NT2/D1 (cell line): ENCODE data around the gene ANO9.

ENCODE experiments used
- DNase-seq: peaks from one replicate; pipeline ENCODE4 v3.0.0-alpha.2; 2011; ENCODE audit warnings: low read depth, low spot score
- H3K27me3 ChIP-seq: 2 replicates; pipeline ENCODE4 v1.6.0; 2011; ENCODE audit warnings: mild to moderate bottlenecking; ENCODE audit not compliant: insufficient read length, insufficient read depth
- H3K36me3 ChIP-seq: 2 replicates; pipeline ENCODE4 v1.6.1; 2011; ENCODE audit warnings: mild to moderate bottlenecking, low read length, mixed read lengths; ENCODE audit not compliant: insufficient read depth, insufficient read length
- H3K4me1 ChIP-seq: 2 replicates; pipeline ENCODE4 v1.5.1; 2011; ENCODE audit not compliant: insufficient read depth, insufficient read length
- H3K4me3 ChIP-seq: 2 replicates; pipeline ENCODE4 v1.5.1; 2011; ENCODE audit warnings: low read depth; ENCODE audit not compliant: insufficient read length
- H3K9ac ChIP-seq: 2 replicates; pipeline ENCODE4 v1.6.0; 2011; ENCODE audit warnings: low read depth; ENCODE audit not compliant: insufficient read length
- H3K9me3 ChIP-seq: 2 replicates; pipeline ENCODE4 v1.5.1; 2011; ENCODE audit warnings: mild to moderate bottlenecking, low read length; ENCODE audit not compliant: insufficient read depth
- SUZ12 ChIP-seq: IDR thresholded peaks from 2 replicates; pipeline ENCODE4 v1.6.1; 2011; ENCODE audit not compliant: insufficient read length, insufficient read depth; ENCODE audit errors: extremely low read depth
- YY1 ChIP-seq: IDR thresholded peaks from 2 replicates; pipeline ENCODE4 v1.6.1; 2011; ENCODE audit not compliant: insufficient read length, insufficient read depth
- ZNF274 ChIP-seq: IDR thresholded peaks from 2 replicates; pipeline ENCODE4 v1.6.1; 2011; ENCODE audit warnings: mild to moderate bottlenecking, low read depth, low read length

Gene ANO9

GRCh38 chr11:400241-400689, 41.5 kb downstream of the ANO9 start:
- Histone ChIP-seq H3K9ac (no peak overlapping the region), H3K36me3 (no peaks in the 10 kb centered on the region), H3K9me3 (peaks cover 8% of the 10 kb centered on the region; the same call in 1 of the 2 replicates), H3K4me3 (no peak overlapping the region), H3K27me3 (no peaks in the 10 kb centered on the region), H3K4me1 (peaks cover 4% of the 10 kb centered on the region)
- TF ChIP-seq ZNF274 (no peak), YY1 (no peak), SUZ12 (no peak)
- DNase-seq: no peak

GRCh38 chr11:399731-400211, 42.0 kb downstream of the ANO9 start:
- Histone ChIP-seq H3K4me1 (peaks cover 3% of the 10 kb centered on the region), H3K9ac (no peak overlapping the region), H3K36me3 (no peaks in the 10 kb centered on the region), H3K27me3 (no peaks in the 10 kb centered on the region), H3K9me3 (peaks cover 8% of the 10 kb centered on the region; the same call in 1 of the 2 replicates), H3K4me3 (no peak overlapping the region)
- TF ChIP-seq YY1 (no peak), ZNF274 (no peak), SUZ12 (no peak)
- no peak for DNase-seq

- H3K9ac ChIP-seq: no peak overlapping the region
- DNase-seq: no peak
- H3K4me1 ChIP-seq: peaks cover 7% of the 10 kb centered on the region
- H3K36me3 ChIP-seq: no peaks in the 10 kb centered on the region
- H3K4me3 ChIP-seq: no peak overlapping the region
- peaks cover 8% of the 10 kb centered on the region; the same call in 1 of the 2 replicates for H3K9me3 ChIP-seq
- H3K27me3 ChIP-seq: no peaks in the 10 kb centered on the region
- no peak for TF ChIP-seq ZNF274
- TF ChIP-seq SUZ12: no peak
- TF ChIP-seq YY1: no peak
These were observed 43.0 kb downstream of the ANO9 start for GRCh38 chr11:398826-399225.

- H3K4me1 ChIP-seq: peaks cover 17% of the 10 kb centered on the region
- peaks cover 8% of the 10 kb centered on the region; the same call in 1 of the 2 replicates for H3K9me3 ChIP-seq
- DNase-seq: no peak
- H3K27me3 ChIP-seq: no peaks in the 10 kb centered on the region
- TF ChIP-seq SUZ12 (no peak), YY1 (no peak), ZNF274 (no peak)
- H3K9ac ChIP-seq: no peak overlapping the region
- H3K36me3 ChIP-seq: no peaks in the 10 kb centered on the region
- H3K4me3 ChIP-seq: no peak overlapping the region
These were observed 44.8 kb downstream of the ANO9 start for GRCh38 chr11:396948-397548.

- peaks cover 22% of the 10 kb centered on the region for H3K4me1 ChIP-seq
- no peak for DNase-seq
- no peaks in the 10 kb centered on the region for H3K27me3 ChIP-seq
- H3K9ac ChIP-seq: no peak overlapping the region
- no peak for TF ChIP-seq SUZ12
- no peak for TF ChIP-seq YY1
- no peak for TF ChIP-seq ZNF274
- H3K36me3 ChIP-seq: no peaks in the 10 kb centered on the region
- no peak overlapping the region for H3K4me3 ChIP-seq
- peaks cover 8% of the 10 kb centered on the region; the same call in 1 of the 2 replicates for H3K9me3 ChIP-seq
These were observed 45.3 kb downstream of the ANO9 start for GRCh38 chr11:396511-396947.

GRCh38 chr11:395866-396265, 45.9 kb downstream of the ANO9 start:
- peaks cover 8% of the 10 kb centered on the region; the same call in 1 of the 2 replicates for H3K9me3 ChIP-seq
- peaks cover 22% of the 10 kb centered on the region for H3K4me1 ChIP-seq
- no peak for DNase-seq
- H3K27me3 ChIP-seq: no peaks in the 10 kb centered on the region
- H3K9ac ChIP-seq: no peak overlapping the region
- H3K4me3 ChIP-seq: no peak overlapping the region
- no peaks in the 10 kb centered on the region for H3K36me3 ChIP-seq
- no peak for TF ChIP-seq SUZ12
- no peak for TF ChIP-seq ZNF274
- no peak for TF ChIP-seq YY1

GRCh38 chr11:394858-395655, 46.8 kb downstream of the ANO9 start:
- H3K4me3 ChIP-seq: no peak overlapping the region
- no peak for TF ChIP-seq YY1
- no peak for TF ChIP-seq SUZ12
- TF ChIP-seq ZNF274: no peak
- H3K27me3 ChIP-seq: no peaks in the 10 kb centered on the region
- no peaks in the 10 kb centered on the region for H3K36me3 ChIP-seq
- DNase-seq: no peak
- peaks cover 5% of the 10 kb centered on the region; the same call in 1 of the 2 replicates for H3K9me3 ChIP-seq
- H3K9ac ChIP-seq: no peak overlapping the region
- H3K4me1 ChIP-seq: peaks cover 22% of the 10 kb centered on the region
